Astrocyte (in vitro differentiated cells and primary cell): ENCODE results near the gene TIMM44.

Experiments
- CTCF ChIP-seq: IDR thresholded peaks from 2 replicates; pipeline ENCODE4 v1.5.1; 2011; ENCODE audit warnings: low read depth, mild to moderate bottlenecking, inconsistent platforms, low read length, moderate library complexity; ENCODE audit not compliant: insufficient read depth
- EZH2 ChIP-seq: IDR thresholded peaks from 2 replicates; pipeline ENCODE4 v1.6.1; 2012; ENCODE audit warnings: mild to moderate bottlenecking, low read length, inconsistent platforms; ENCODE audit not compliant: insufficient read depth

GRCh38 chr19:7918615-7919421 lies 24.6 kb downstream of the TIMM44 start:
- no peak for TF ChIP-seq CTCF
- no peak for TF ChIP-seq EZH2
